GM18870 (cell line): Measurements from ENCODE around the gene POP5.

Experiments
- ATAC-seq: cut with Tn5 transposase; IDR thresholded peaks from one replicate; pipeline ENCODE4 v1.9.1; 2021; ENCODE audit warnings: moderate library complexity; ENCODE audit not compliant: unreplicated experiment

Gene POP5

GRCh38 chr12:120590741-120591407 lies 9.7 kb upstream of the POP5 start:
- ATAC-seq: no peak

DNA sequence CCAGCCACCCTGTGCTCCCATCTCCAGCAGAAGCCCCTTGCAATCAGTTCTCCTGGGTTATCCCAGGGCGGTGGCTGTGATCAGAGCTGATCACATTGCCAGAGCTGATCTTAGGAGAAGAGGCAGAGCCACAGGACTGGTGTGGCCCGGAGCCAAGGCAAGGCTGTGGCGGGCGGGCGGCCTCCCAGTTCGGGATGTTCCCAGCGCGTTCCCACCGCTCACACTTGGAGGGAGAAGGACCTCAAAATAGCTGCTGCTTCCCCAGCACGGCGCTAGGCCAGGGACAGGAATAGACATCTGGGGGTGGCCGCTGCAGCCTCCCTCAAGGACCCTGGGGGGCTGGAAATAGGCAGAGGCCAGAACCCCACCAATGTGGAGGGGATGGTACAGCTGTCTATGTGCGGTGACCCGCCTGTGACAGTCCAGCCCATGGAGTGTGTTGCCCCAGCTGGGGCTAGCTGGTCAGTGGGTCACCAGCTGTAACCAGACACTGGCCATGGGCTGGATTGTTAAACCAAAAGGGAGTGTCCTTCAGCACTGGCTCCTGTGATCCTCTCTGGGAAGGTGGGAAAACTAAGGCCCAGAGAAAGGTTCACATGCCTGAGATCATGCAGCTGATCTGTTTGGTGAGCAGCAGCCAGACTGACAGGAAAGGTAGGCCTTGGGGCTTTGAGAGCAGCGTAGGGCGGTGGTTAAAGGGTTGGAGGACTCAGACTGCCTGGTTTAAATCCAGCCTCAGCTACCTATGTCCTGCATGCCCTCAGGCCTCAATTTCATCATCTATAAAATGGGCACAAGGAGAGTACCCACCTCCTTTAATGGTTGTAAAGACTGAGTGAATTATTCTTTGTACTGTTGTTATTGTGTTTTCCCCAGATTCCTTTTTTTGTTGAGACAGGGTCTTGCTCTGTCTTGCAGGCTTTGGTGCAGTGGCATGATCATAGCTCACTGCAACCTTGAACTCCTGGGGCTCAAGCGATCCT lies 8.0 kb upstream of the POP5 start:
- no peak for ATAC-seq

DNA sequence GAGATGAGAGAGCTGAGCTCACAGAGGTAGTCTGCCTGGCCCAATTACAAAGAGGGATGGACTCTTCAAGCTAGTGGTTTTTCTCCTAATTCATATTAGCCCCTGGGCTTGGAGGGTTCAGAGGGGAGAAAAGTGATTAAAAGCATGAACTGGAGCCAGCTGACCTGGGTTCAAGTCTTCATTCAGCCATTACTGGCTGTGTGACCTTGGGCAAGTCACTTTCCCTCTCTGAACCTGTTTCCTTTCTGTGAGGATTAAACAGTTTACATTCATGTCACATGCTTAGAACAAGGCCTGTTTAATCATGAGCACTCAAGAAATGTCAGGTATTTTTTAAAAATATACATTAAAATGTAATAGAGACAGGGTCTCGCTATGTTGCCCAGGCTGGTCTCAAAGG lies 7.2 kb upstream of the POP5 start:
- no peak for ATAC-seq

GRCh38 chr12:120586860-120587259 lies 5.7 kb upstream of the POP5 start:
- ATAC-seq: no peak

DNA sequence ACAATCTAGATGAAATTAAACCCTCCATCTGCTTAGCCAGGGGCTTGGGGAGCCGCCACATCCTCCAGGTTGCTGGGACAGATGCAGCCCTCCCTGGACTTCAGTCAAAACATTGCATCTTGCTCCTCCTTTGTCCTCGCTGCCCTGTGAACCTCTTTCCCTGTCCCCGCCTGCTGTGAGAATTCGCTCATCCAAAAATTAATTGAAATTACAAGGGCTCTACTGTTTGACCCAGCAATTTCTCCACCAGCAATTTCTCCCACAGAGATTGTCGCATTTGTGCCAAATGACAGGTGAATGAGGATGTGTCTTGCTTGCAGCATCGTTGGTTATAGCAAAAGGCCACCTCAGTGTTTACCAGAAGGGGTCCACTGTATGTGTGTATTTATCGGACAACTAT lies 5.0 kb upstream of the POP5 start:
- no peak for ATAC-seq

- no peak for ATAC-seq
These were observed 3.3 kb upstream of the POP5 start for GRCh38 chr12:120584343-120585149.

DNA sequence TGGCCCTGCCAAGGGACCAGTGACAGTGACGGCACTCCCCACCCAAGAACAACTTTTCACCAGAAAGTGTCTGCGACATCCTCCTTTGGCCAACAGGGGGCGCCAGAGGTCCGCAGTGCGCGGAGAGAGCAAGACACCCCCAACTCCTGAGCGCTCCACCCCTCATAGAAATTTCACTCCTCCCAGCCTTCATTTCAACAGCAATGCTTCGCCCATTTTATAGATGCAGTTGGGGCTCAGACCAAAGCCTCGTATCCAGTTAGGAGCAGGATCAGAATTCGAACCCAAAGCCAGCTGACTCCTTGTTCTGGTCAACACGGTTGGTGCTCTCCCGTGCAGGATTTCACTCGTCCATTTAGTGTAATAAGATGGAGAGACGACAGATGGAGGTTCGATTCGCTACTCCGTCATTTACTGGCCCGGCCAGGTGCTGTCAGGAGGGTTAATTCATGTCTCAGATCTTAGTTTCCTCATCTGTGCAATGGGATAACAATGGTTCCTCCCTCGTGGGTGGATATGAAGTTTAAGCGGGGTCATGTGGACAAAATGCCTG lies 2.4 kb upstream of the POP5 start:
- no peak for ATAC-seq

- ATAC-seq: no peak
These were observed 796 bp upstream of the POP5 start for GRCh38 chr12:120581998-120582397.

- ATAC-seq: no peak
These were observed 2.0 kb downstream of the POP5 start for GRCh38 chr12:120579179-120579578.

DNA sequence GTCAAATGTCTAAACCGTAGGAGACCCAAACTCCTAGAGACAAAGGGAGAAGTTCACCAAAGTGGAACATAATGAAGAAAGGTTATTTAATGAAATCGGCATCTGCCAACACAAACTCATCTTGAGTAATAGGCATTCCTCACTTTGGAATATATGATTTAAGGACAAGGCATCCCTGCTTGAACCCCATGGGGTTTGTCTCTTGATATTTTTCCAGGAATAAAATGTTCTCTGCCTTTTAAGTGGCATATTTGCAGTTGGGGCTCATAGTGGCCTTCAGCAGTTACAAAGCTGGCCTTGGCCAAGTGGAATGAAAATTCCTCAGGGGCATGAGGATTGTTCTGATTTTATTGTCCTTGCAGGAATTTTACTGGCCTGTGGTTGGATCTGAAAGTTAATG lies 7.1 kb downstream of the POP5 start:
- no peak for ATAC-seq

DNA sequence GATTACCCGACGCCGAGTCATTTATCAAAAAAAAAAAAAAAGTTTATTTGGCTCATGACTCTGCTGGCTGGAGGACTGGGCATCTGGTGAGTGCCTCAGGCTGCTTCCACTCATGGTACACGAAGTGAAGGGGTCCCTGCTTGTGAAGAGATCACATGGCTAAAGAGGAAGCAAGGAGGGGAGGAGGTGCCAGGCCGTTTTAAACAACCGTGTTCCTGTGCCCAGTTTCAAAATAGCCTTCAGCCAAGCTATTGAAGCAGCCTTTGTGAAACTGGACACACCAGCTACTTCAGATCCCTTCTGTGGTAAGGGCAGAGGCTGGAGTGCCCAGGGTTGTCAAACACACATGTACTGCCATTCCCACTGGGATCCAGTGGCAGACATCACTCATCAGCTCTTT lies 7.6 kb downstream of the POP5 start:
- ATAC-seq: no peak

DNA sequence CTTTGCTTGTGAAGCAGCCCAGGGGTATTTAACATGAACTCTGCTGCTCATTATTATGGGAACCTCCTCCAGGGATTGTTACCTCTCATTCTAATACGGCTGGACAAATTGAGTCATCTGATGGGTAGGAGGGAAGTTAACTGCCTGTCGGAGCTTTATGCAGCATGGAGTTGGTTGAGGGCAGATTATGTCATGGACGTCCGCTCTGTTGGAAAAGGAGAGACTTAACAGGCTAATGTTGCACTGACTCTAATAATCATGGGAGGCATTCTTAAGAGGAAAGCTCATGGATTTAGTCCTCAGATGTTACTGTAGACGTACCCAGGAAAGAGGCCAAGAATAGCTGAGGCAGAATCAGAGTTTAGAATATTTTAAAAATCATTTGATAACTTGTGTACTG lies 9.9 kb downstream of the POP5 start:
- ATAC-seq: no peak

GRCh38 chr12:120563495-120563894 lies 17.7 kb downstream of the POP5 start:
- ATAC-seq: no peak

- ATAC-seq: no peak
These were observed 18.3 kb downstream of the POP5 start for GRCh38 chr12:120562906-120563305.

- ATAC-seq: no peak
These were observed 23.6 kb downstream of the POP5 start for GRCh38 chr12:120557589-120557988.

- ATAC-seq: no peak
These were observed 26.5 kb downstream of the POP5 start for GRCh38 chr12:120554678-120555077.

DNA sequence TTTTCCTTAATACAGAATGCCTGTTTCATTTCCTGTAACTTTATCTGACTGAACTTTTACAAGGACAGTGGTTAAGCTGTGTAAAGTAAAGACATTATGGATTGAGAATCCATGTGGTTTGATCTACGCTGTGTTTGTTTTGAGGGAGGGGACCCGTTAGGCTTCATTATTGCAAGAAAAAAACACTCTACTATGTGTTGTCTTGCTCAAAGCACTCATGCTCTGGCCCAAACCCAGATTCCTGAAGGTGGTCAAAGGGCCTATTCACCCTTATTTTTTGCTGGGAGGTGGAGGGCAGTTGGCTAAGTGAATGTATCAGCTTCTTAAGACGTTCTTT lies 35.2 kb downstream of the POP5 start:
- no peak for ATAC-seq

DNA sequence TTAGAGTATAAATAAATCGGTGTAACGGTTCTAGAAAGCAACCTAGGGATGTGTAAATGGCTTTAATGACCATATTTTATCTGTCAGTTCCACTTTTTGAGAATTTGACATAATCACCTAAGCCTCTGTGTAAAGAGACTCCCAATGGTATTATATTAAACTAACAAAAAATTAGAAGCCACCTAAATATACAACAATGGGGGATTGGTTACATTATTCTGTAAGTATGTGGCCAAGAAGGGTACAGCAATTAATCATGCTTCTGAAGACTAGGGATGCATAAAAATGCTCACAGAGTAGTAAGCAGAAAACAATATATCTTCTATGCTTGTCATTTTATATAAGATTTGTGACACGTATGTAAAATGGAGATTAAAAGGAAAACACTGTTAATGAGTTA lies 36.5 kb downstream of the POP5 start:
- ATAC-seq: no peak

GRCh38 chr12:120542166-120542565 lies 39.0 kb downstream of the POP5 start:
- ATAC-seq: no peak

GRCh38 chr12:120540445-120540844 lies 40.8 kb downstream of the POP5 start:
- no peak for ATAC-seq

GRCh38 chr12:120539303-120539702 lies 41.9 kb downstream of the POP5 start:
- ATAC-seq: no peak
